ENCODE data around the gene MASP1. TPM values are rescaled to one million over a fixed set of nuclear protein-coding genes. Genes with fewer than 3 reads are reported as not detected.

The MASP1 gene
- total and polyA plus RNA-seq, 2 experiments from 2014 or later: 1.6 to 3.0 TPM

- TF ChIP-seq CTCF (conservative IDR thresholded peaks at IDR 0.05; ENCODE audit: low read depth in 2 of 2): no peak
- no peak for TF ChIP-seq ZNF114 (CRISPR knock-in tag; IDR thresholded peaks at IDR 0.05)
- no peak for TF ChIP-seq ZNF331 (CRISPR knock-in tag; IDR thresholded peaks at IDR 0.05; ENCODE audit: low read depth)
- no peak for TF ChIP-seq ZNF462 (CRISPR knock-in tag; IDR thresholded peaks at IDR 0.05)
- no peak for TF ChIP-seq POLR2AphosphoS5 (IDR thresholded peaks at IDR 0.05; ENCODE audit: low read depth)
- TF ChIP-seq REST (IDR thresholded peaks at IDR 0.05; ENCODE audit: unreplicated experiment): no peak
- TF ChIP-seq STAT1 (IDR thresholded peaks at IDR 0.05; ENCODE audit: unreplicated experiment): no peak
- TF ChIP-seq JUNB (IDR thresholded peaks at IDR 0.05; ENCODE audit: unreplicated experiment): no peak
- TF ChIP-seq EZH2phosphoT487 (IDR thresholded peaks at IDR 0.05; ENCODE audit: unreplicated experiment): no peak
- no peak for TF ChIP-seq NANOG (IDR thresholded peaks at IDR 0.05; ENCODE audit: borderline replicate concordance)
- no peak for TF ChIP-seq ETS1 (IDR thresholded peaks at IDR 0.05)
- TF ChIP-seq CREB1 (CRISPR knock-in tag; IDR thresholded peaks at IDR 0.05; ENCODE audit: low read depth): no peak
- no peak for TF ChIP-seq EZH2 (IDR thresholded peaks at IDR 0.05; ENCODE audit: low read depth, unreplicated experiment)
- Mint-ChIP-seq H3K27ac (no peak overlapping the region), H3K4me3 (no peak overlapping the region), H3K36me3 (ENCODE audit: low read depth) (no peaks in the 10 kb centered on the region), H3K9me3 (no peaks in the 10 kb centered on the region), H3K4me1 (peaks cover 30% of the 10 kb centered on the region), H3K27me3 (ENCODE audit: insufficient read depth, low read depth, poor library complexity) (peaks cover 6% of the 10 kb centered on the region)
- peaks cover 10% of the 10 kb centered on the region; the same call in 1 of the 2 replicates for H3K9me2 ChIP-seq (ENCODE audit: insufficient read depth)
- ATAC-seq (no peak), DNase-seq (ENCODE audit: low spot score) (no peak)
- no peak overlapping the region for H3K27ac ChIP-seq (ENCODE audit: low read depth)
- no peaks in the 10 kb centered on the region for H3K36me3 ChIP-seq (ENCODE audit: insufficient read depth)
- H3K27me3 ChIP-seq (ENCODE audit: insufficient read depth): no peaks in the 10 kb centered on the region
- peaks cover 3% of the 10 kb centered on the region; the same call in 1 of the 2 replicates for H3F3A ChIP-seq (replicated peaks; ENCODE audit: low read depth)
- H4K20me1 ChIP-seq (replicated peaks; ENCODE audit: insufficient read depth): no peaks in the 10 kb centered on the region
- no peak overlapping the region for H2AFZ ChIP-seq
- peaks cover 25% of the 10 kb centered on the region for H3K4me1 ChIP-seq (ENCODE audit: insufficient read depth)
- H3K4me2 ChIP-seq: no peak overlapping the region
- no peaks in the 10 kb centered on the region for H3K79me2 ChIP-seq (replicated peaks; ENCODE audit: insufficient read depth)
- H3K4me3 ChIP-seq: no peak overlapping the region
Measured at GRCh38 chr3:187277129-187277462, 14.4 kb downstream of the MASP1 start.
